HCT116 (cell line): ENCODE measurements around the gene ROBO1. TPM values are rescaled to one million over a fixed set of nuclear protein-coding genes. Genes with fewer than 3 reads are reported as not detected.

Experiments used
- ATAC-seq: fragments of 200-7000 bp; cut with Tn5 transposase; 2 replicates; pipeline ENCODE4 v1.9.1; 2020; ENCODE audit warnings: mild to moderate bottlenecking, moderate library complexity
- BruUV-seq: library from RNA; stranded (reverse); fragments of 400-500 nt; replicated peaks from 2 replicates; lab custom pipeline; 2021; lab: Mats Ljungman, UMichigan
- CTCF ChIA-PET: fragments of 300-600 bp; sonication (Branson Sonifier 250); formaldehyde crosslinking; loops from one replicate; lab custom pipeline; 2021; ENCODE audit warnings: antibody characterized with exemption; lab: Charles Lee
- POLR2A ChIA-PET: fragments of 300-600, 350-600 bp; sonication (Branson Sonifier 250); formaldehyde crosslinking; loops from one replicate; lab custom pipeline; 2021; ENCODE audit warnings: antibody characterized with exemption; lab: Charles Lee
- RAD21 ChIA-PET, 2 experiments: fragments of 300-600 bp; sonication (Branson Sonifier 250); formaldehyde crosslinking; loops; one replicate each; lab custom pipeline; 2023; ENCODE audit warnings: low total read pairs in 2 of 2; ENCODE audit not compliant: uncharacterized antibody in 2 of 2, unreplicated experiment in 2 of 2, low non-redundant PET in 1 of 2; lab: Charles Lee
- DNase-seq: peaks from one replicate; pipeline ENCODE4 v3.0.0-alpha.2; 2010; ENCODE audit warnings: low read depth, low spot score
- H2AFZ ChIP-seq: fragments of 200-600 bp; shearing (Covaris generic), sonication (generic); 2 replicates; pipeline ENCODE4 v1.6.1; 2017; ENCODE audit warnings: low read depth, mixed run types, mixed read lengths, antibody characterized with exemption, low read length; ENCODE audit not compliant: poor library complexity, severe bottlenecking
- H3K27ac ChIP-seq: 2 replicates; pipeline ENCODE4 v1.5.1; 2012; ENCODE audit warnings: low read depth, low read length
- H3K27me3 ChIP-seq: fragments of 200-600 bp; sonication (generic); 2 replicates; pipeline ENCODE4 v1.6.1; 2016; ENCODE audit warnings: mixed run types, low read length, mixed read lengths; ENCODE audit not compliant: insufficient read depth
- H3K36me3 ChIP-seq, 2 experiments: fragments of 200-500 bp in 1 of 2; fragments of 200-600 bp in 1 of 2; sonication (Bioruptor generic) in 1 of 2; sonication (generic) in 1 of 2; 2 replicates each; pipeline versions ENCODE4 v1.5.1 to v1.6.1; 2014 to 2016; ENCODE audit warnings: low read length in 2 of 2, inconsistent platforms in 1 of 2, mixed read lengths in 1 of 2, mixed run types in 1 of 2; ENCODE audit not compliant: insufficient read depth in 2 of 2, control insufficient read depth in 1 of 2
- H3K4me1 ChIP-seq, 2 experiments: fragments of 200-600 bp in 1 of 2; sonication (generic) in 1 of 2; 2 replicates each; pipeline versions ENCODE4 v1.5.1 to v1.6.1; 2012 to 2017; ENCODE audit warnings: low read length in 2 of 2, inconsistent platforms in 1 of 2, mild to moderate bottlenecking in 1 of 2, mixed read lengths in 1 of 2, mixed run types in 1 of 2, moderate library complexity in 1 of 2; ENCODE audit not compliant: insufficient read depth in 2 of 2, control insufficient read depth in 1 of 2
- H3K4me2 ChIP-seq: fragments of 200-600 bp; sonication (generic); 2 replicates; pipeline ENCODE4 v1.6.1; 2017; ENCODE audit warnings: mixed run types, low read length, mixed read lengths
- H3K4me3 ChIP-seq, 2 experiments: fragments of 200-600 bp in 1 of 2; sonication (generic) in 1 of 2; replicated peaks in 1 of 2; 2 replicates each; pipeline ENCODE4 v1.5.1; 2011 to 2016; ENCODE audit warnings: low read length in 2 of 2, control low read depth in 1 of 2, low read depth in 1 of 2, mild to moderate bottlenecking in 1 of 2, mixed read lengths in 1 of 2, mixed run types in 1 of 2
- H3K79me2 ChIP-seq: fragments of 200-600 bp; sonication (generic); 2 replicates; pipeline ENCODE4 v1.6.1; 2017; ENCODE audit warnings: mild to moderate bottlenecking, mixed run types, low read length, moderate library complexity, mixed read lengths; ENCODE audit not compliant: insufficient read depth
- H3K9ac ChIP-seq: fragments of 200-600 bp; sonication (generic); 2 replicates; pipeline ENCODE4 v1.6.1; 2016; ENCODE audit warnings: low read length, mixed read lengths
- H3K9me2 ChIP-seq: fragments of 200-600 bp; sonication (generic), shearing (Covaris generic); 2 replicates; pipeline ENCODE4 v1.6.1; 2017; ENCODE audit warnings: mixed run types, mild to moderate bottlenecking, moderate library complexity; ENCODE audit not compliant: insufficient read depth
- H3K9me3 ChIP-seq, 2 experiments: fragments of 200-500 bp in 1 of 2; fragments of 200-600 bp in 1 of 2; sonication (Bioruptor generic) in 1 of 2; sonication (generic) in 1 of 2; 2 replicates each; pipeline ENCODE4 v1.6.1; 2014 to 2017; ENCODE audit warnings: low read length in 2 of 2, mixed read lengths in 2 of 2, inconsistent platforms in 1 of 2, low read depth in 1 of 2, mild to moderate bottlenecking in 1 of 2, mixed run types in 1 of 2, moderate library complexity in 1 of 2; ENCODE audit not compliant: control insufficient read depth in 1 of 2, insufficient read depth in 1 of 2
- H4K20me1 ChIP-seq: fragments of 200-600 bp; sonication (generic), shearing (Covaris generic); 2 replicates; pipeline ENCODE4 v1.6.1; 2017; ENCODE audit warnings: mixed run types, mild to moderate bottlenecking, moderate library complexity; ENCODE audit not compliant: insufficient read depth
- CBX3 ChIP-seq: IDR thresholded peaks from 2 replicates; pipeline ENCODE4 v1.6.1; 2012; ENCODE audit warnings: low read depth
- CTCF ChIP-seq, 3 experiments: fragments of 200-600 bp in 1 of 3; sonication (generic) in 1 of 3; IDR thresholded peaks in 2 of 3; conservative IDR thresholded peaks in 1 of 3; 2 replicates each; pipeline ENCODE4 v1.5.1; 2012 to 2017; ENCODE audit warnings: low read depth in 2 of 3, low read length in 2 of 3, antibody characterized with exemption in 1 of 3, borderline replicate concordance in 1 of 3, control low read depth in 1 of 3, mild to moderate bottlenecking in 1 of 3, mixed read lengths in 1 of 3, mixed run types in 1 of 3, moderate library complexity in 1 of 3; ENCODE audit not compliant: insufficient read depth in 1 of 3
- EGR1 ChIP-seq: IDR thresholded peaks from 2 replicates; pipeline ENCODE4 v1.6.1; 2012; ENCODE audit warnings: low read depth
- ELF1 ChIP-seq: IDR thresholded peaks from 2 replicates; pipeline ENCODE4 v1.6.1; 2012; ENCODE audit warnings: low read depth, borderline replicate concordance
- EZH2 ChIP-seq: fragments of 200-600 bp; sonication (generic); IDR thresholded peaks from 2 replicates; pipeline ENCODE4 v1.6.1; 2017; ENCODE audit warnings: antibody characterized with exemption, mixed run types
- EZH2phosphoT487 ChIP-seq: fragments of 200-600 bp; IDR thresholded peaks from 2 replicates; pipeline ENCODE4 v1.6.1; 2018; ENCODE audit warnings: antibody characterized with exemption, borderline replicate concordance
- JUND ChIP-seq: IDR thresholded peaks from 2 replicates; pipeline ENCODE4 v1.6.1; 2012
- POLR2AphosphoS5 ChIP-seq: IDR thresholded peaks from 2 replicates; pipeline ENCODE4 v1.6.1; 2011; ENCODE audit warnings: mild to moderate bottlenecking, low read depth, low read length, moderate library complexity
- SIN3A ChIP-seq: IDR thresholded peaks from 2 replicates; pipeline ENCODE4 v1.6.1; 2012; ENCODE audit warnings: low read depth
- TCF7L2 ChIP-seq: IDR thresholded peaks from 2 replicates; pipeline ENCODE4 v1.7.0; 2011; ENCODE audit warnings: borderline replicate concordance, inconsistent platforms; ENCODE audit not compliant: insufficient read depth, insufficient read length; ENCODE audit errors: extremely low read depth
- ZBTB33 ChIP-seq: IDR thresholded peaks from 2 replicates; pipeline ENCODE4 v1.6.1; 2011; ENCODE audit warnings: mild to moderate bottlenecking, low read length, moderate library complexity; ENCODE audit not compliant: insufficient replicate concordance; ENCODE audit errors: extremely low read depth
- ZNF274 ChIP-seq: fragments of 200-500 bp; sonication (Bioruptor generic); IDR thresholded peaks from 2 replicates; pipeline ENCODE4 v1.6.1; 2014; ENCODE audit warnings: mild to moderate bottlenecking, low read depth, low read length, inconsistent platforms
- intact Hi-C: fragments of 100-400 bp; cut with micrococcal nuclease; formaldehyde crosslinking; loops from 2 replicates; pipeline ENCODE4 v1.10.0; 2022
- total RNA-seq: library from RNA; stranded (reverse); gene quantifications from one replicate; pipeline ENCODE4 v1.2.1, GENCODE V29; 2021; ENCODE audit not compliant: unreplicated experiment
- TF ChIP-seq, protein P1 (sequence below): IDR thresholded peaks from 2 replicates; pipeline ENCODE4 v1.6.1; 2012; ENCODE audit warnings: low read depth

ROBO1 gene
- total RNA-seq, 1 experiment from 2014 or later = 0.27 TPM

GRCh38 chr3:78967061-78967460 is 800.7 kb downstream of the ROBO1 start:
- Histone ChIP-seq H4K20me1 (no peaks in the 10 kb centered on the region), H3K27ac (no peak overlapping the region), H3K4me2 (no peak overlapping the region), H3K9me2 (no peaks in the 10 kb centered on the region), H3K9ac (no peak overlapping the region), H3K79me2 (no peaks in the 10 kb centered on the region), H3K4me3 (no peak overlapping the region), H3K27me3 (no peaks in the 10 kb centered on the region), H3K4me1 (no peaks in the 10 kb centered on the region), H3K36me3 (no peaks in the 10 kb centered on the region), H2AFZ (no peak overlapping the region), H3K9me3 (peaks cover 5 to 14% of the 10 kb centered on the region in 2 experiments; a peak in 2 of 4 replicates)
- ATAC-seq = no peak
- ChIA-PET CTCF (no interaction called here), POLR2A (no interaction called here), RAD21 (no interaction called here)
- DNase-seq = no peak
- TF ChIP-seq EZH2phosphoT487 (no peak), ZNF274 (no peak)
- no TSS peak for BruUV-seq
- intact Hi-C loops = no loop called here

GRCh38 chr3:78963771-78964170 is 804.0 kb downstream of the ROBO1 start:
- POLR2A ChIA-PET = no interaction called here
- Histone ChIP-seq H3K4me1 (no peaks in the 10 kb centered on the region), H3K36me3 (no peaks in the 10 kb centered on the region), H2AFZ (no peak overlapping the region), H3K4me2 (no peak overlapping the region), H3K79me2 (no peaks in the 10 kb centered on the region), H3K9me3 (peaks cover 5 to 11% of the 10 kb centered on the region in 2 experiments; a peak in 2 of 4 replicates), H4K20me1 (no peaks in the 10 kb centered on the region), H3K9ac (no peak overlapping the region), H3K4me3 (no peak overlapping the region), H3K27ac (no peak overlapping the region), H3K27me3 (no peaks in the 10 kb centered on the region), H3K9me2 (no peaks in the 10 kb centered on the region)
- DNase-seq (no peak), ATAC-seq (no peak)
- CTCF ChIA-PET = no interaction called here
- RAD21 ChIA-PET = no interaction called here
- intact Hi-C loops = no loop called here
- BruUV-seq = no TSS peak
- TF ChIP-seq CBX3 = no peak
- TF ChIP-seq CTCF (IDR thresholded peaks at IDR 0.05 in 2 of 3, conservative IDR thresholded peaks at IDR 0.05 in 1 of 3; ENCODE audit: borderline replicate concordance in 1 of 3, insufficient read depth in 1 of 3, low read depth in 2 of 3, low read length in 2 of 3) = no peak
- TF ChIP-seq EGR1 = no peak
- TF ChIP-seq POLR2AphosphoS5 = no peak
- TF ChIP-seq ZBTB33 = no peak
- no peak for TF ChIP-seq EZH2
- TF ChIP-seq SIN3A = no peak
- no peak for TF ChIP-seq JUND
- no peak for TF ChIP-seq TCF7L2
- TF ChIP-seq, protein P1, sequence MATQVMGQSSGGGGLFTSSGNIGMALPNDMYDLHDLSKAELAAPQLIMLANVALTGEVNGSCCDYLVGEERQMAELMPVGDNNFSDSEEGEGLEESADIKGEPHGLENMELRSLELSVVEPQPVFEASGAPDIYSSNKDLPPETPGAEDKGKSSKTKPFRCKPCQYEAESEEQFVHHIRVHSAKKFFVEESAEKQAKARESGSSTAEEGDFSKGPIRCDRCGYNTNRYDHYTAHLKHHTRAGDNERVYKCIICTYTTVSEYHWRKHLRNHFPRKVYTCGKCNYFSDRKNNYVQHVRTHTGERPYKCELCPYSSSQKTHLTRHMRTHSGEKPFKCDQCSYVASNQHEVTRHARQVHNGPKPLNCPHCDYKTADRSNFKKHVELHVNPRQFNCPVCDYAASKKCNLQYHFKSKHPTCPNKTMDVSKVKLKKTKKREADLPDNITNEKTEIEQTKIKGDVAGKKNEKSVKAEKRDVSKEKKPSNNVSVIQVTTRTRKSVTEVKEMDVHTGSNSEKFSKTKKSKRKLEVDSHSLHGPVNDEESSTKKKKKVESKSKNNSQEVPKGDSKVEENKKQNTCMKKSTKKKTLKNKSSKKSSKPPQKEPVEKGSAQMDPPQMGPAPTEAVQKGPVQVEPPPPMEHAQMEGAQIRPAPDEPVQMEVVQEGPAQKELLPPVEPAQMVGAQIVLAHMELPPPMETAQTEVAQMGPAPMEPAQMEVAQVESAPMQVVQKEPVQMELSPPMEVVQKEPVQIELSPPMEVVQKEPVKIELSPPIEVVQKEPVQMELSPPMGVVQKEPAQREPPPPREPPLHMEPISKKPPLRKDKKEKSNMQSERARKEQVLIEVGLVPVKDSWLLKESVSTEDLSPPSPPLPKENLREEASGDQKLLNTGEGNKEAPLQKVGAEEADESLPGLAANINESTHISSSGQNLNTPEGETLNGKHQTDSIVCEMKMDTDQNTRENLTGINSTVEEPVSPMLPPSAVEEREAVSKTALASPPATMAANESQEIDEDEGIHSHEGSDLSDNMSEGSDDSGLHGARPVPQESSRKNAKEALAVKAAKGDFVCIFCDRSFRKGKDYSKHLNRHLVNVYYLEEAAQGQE = no peak
- TF ChIP-seq EZH2phosphoT487 = no peak
- TF ChIP-seq ELF1 = no peak
